HK-2 (cell line): ENCODE data around the gene PDE4D.
"Not testable (repeated sequence)": the region's sequence is repeated elsewhere in the genome, so short reads cannot be mapped to it uniquely, and the experiment has no call there.

Experiments used
- DNase-seq: peaks from one replicate; pipeline ENCODE4 v3.0.0-alpha.2; 2018; ENCODE audit not compliant: unreplicated experiment

PDE4D gene

DNA sequence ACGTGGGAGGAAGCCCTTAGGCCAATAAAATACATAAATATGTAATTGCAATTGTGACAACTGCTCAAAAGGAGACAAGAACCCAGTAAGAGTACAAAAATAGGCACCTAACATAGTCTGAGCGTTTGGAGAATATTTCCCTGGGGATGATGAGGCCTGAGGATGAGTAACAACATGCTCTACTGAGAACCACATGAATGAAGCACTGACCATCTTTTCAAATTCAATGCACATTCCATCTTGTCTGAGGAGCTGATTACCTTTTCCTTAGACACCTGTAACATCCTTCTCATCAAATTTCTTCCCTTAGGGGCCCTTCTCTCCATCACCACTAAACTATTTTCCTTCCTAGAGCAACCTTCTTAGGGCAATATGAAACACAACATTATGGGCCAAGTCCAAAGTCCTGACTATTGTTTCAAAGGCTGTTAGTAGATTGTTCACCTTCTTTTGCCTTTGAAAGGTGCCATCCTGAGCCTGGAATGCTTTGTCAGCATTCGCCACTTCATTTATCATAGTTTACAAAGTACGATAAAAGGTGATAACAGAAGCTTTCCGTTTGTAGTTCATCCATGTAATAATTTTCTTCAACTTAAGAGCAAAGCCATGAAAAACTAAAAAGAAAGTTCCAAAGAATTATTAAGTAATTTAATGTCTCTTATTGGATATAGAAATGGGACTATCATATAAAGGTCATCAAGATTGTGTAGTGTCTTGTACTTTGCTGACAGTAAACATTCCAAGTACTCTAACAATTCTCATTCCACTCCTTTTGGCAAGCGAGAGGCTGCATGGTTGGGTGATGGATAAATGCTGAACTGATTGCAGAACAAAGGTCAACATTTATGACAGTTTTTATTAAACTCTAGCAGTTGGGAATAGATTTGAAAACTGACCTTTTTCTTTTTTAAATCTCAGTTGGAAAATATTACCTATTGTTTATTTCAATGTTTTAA is 471.3 kb downstream of the PDE4D start:
- no peak for DNase-seq

DNA sequence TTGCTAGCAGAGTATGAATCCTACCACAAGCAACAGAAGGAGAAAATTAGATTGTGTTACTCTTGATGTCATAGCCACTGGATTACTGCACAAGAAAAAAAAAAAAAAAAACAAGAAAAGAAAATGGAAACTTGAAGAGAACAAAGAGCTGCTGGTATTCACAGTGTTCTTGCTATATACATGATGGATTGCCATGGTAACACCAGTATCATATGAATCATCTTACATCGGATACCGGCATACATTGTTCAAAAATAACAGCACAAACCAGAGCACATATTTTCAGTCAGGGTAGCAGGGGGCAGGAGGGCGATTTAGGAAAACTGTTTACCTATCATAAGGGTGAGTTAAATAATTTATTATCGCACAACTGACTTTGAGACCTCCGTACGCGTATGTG is 472.9 kb downstream of the PDE4D start:
- no peak for DNase-seq

- DNase-seq = no peak
These were observed 474.7 kb downstream of the PDE4D start for GRCh38 chr5:59418808-59419207.

- no peak for DNase-seq
These were observed 477.1 kb downstream of the PDE4D start for GRCh38 chr5:59416451-59416850.

DNA sequence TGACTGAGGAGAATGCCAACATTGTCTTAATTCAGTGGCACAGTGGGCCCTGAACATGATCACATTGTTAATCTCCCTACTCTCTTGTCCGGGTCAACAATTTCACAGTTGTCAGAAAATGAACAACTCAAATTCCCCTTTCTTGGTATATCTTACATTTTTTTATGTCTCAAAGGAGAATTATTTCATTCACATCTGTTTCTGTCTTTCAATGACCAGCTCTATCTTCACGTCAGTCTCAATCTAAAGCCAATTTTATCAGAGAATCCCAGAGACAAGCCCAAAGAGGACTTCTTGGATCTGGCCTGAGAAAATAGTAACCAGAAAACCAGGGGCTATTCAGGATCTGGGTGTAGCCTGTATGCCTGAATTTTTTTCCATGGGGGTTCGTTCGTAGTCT is 477.5 kb downstream of the PDE4D start:
- no peak for DNase-seq

GRCh38 chr5:59412428-59412827 is 481.1 kb downstream of the PDE4D start:
- no peak for DNase-seq

DNA sequence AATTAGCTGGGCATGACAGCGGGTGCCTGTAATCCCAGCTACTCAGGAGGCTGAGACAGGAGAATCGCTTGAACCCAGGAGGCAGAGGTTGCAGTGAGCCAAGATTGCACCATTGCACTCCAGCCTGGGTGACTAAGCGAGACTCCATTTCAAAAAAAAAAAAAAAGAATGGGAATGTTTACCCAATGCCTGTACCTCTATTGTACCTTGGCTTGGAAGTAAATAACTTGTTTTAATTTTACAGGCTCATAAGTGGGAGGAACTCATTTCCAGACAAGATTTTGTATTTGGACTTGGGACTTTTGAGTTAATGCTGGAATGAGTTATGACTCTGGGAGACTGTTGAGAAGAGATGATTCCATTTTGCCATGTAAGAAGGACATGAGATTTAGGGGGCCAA is 484.5 kb downstream of the PDE4D start:
- DNase-seq = not testable (repeated sequence)

DNA sequence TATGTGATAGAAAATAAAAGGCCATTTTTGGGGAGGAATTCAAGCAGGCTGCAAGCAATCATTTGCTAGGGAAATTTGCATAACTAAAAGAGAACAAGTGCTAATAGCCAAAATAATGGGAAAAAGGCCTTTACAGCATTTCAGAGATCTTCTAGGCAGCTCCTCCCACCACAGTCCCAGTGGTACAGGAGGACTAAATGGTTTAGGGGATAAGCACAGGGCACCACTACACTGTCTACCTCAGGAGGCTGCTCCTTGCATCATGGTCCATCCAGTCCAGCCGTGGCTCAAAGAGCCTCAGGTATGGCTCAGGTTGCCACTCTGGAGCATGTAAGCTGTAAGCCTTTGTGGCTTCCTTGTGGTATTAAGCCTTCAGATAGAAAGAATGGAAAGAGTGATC is 485.6 kb downstream of the PDE4D start:
- no peak for DNase-seq

GRCh38 chr5:59401637-59402036 is 491.9 kb downstream of the PDE4D start:
- DNase-seq = no peak

DNA sequence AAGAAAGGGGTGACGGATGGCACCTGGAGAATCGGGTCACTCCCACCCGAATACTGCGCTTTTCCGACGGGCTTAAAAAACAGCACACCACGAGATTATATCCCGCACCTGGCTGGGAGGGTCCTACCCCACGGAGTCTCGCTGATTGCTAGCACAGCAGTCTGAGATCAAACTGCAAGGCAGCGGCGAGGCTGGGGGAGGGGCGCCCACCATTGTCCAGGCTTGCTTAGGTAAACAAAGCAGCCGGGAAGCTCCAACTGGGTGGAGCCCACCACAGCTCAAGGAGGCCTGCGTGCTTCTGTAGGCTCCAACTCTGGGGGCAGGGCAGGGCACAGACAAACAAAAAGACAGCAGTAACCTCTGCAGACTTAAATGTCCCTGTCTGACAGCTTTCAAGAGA is 498.6 kb downstream of the PDE4D start:
- not testable (repeated sequence) for DNase-seq

DNA sequence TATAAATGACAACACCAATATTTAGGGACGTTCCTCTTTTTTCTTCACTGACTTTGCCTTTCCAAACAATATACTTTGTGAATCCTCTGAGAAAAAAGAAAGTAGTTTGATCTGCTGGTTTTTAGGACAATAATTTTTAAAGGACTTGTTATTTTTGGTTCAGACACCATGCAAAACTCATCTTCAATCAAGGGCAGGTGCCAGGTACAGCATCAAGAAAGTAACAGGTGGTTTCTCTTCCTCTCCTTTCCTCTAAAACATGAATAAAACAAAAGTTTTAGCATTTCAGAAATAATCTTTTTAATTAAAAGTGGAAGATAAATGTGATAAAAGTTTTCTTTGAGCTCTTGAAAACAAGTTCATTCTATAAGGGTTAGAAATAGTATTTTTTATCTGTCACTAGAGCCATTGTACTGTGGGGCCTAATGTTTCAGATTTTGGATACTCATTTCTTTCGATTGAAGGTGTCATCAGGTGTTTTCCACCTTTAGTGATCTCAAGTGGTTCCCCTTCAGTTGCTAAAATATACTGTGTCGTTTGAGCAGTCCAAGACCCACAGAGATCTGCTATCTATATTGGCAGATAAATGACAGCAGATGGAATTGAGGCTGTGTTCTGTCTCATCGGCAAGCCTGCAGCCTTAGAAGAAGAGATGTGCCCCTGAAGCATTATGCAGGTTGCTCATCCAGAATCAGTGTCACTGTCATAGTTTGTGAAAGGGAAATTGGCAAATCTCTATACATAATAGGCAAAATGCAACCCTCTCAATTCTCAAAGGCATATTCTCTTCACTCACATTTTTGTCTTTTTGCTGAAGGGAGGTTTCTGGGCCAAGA is 499.7 kb downstream of the PDE4D start:
- DNase-seq = no peak

DNA sequence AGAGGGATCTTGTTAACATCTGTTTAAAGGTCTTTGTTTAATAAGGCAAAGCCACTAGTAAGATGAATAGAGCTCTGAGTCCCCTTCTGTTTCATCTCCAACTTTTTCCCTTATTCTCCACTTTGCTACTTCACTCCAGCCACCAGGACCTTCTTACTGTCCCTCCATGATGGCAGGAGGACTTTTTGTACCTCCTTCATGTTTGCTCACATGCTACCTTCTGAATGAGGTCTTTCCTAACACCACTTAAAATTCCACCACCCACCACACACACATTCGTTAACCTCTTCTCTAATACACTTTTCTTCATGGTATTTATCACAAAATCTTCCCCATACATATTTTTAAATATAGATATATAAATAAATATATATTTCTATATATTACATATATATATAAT is 501.9 kb downstream of the PDE4D start:
- DNase-seq = no peak

DNA sequence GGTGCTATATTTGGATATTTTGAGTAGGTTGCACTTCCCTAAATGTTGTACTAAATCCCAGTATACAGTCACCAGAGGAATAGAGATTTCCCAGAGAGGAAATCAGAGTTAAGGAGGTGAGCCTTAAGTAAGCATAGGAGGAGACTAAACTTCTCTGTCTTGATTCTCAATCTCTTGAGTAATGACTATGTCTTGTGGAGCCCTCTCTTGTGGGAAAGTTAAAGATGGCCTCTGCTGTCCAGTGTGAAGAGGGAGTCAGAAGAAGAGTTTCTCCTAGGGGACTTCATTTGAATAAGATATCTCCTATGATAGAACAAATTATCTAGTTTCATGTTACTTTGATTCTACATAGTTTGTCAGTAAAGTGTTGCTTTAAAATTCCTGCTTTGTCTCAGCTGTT is 502.5 kb downstream of the PDE4D start:
- no peak for DNase-seq

- DNase-seq = peak; percentile 0
These were observed 503.4 kb downstream of the PDE4D start for GRCh38 chr5:59390074-59390659.

- DNase-seq = no peak
These were observed 506.4 kb downstream of the PDE4D start for GRCh38 chr5:59387127-59387526.

DNA sequence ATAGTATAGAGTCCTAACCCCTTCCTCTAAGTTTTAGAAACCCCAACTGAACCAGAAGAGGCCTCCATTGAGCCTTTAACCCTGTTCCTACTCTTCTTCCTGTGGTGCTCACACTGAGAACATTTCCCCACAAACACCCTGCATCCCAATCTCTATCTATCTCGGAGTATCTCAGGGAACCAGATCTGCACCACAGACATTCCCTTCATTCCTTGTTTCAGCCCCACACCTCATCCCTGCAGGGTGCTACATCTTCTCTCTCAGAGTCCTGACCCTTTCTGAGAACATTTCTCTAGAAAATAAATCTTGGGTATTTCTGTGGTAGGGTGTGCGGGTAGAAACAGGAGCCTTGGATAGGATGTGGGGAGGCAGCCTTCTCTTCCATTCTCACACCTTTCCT is 507.8 kb downstream of the PDE4D start:
- no peak for DNase-seq

- DNase-seq = peak; percentile 7
These were observed 513.1 kb downstream of the PDE4D start for GRCh38 chr5:59380350-59380951.

GRCh38 chr5:59374036-59374435 is 519.5 kb downstream of the PDE4D start:
- DNase-seq = not testable (repeated sequence)

DNA sequence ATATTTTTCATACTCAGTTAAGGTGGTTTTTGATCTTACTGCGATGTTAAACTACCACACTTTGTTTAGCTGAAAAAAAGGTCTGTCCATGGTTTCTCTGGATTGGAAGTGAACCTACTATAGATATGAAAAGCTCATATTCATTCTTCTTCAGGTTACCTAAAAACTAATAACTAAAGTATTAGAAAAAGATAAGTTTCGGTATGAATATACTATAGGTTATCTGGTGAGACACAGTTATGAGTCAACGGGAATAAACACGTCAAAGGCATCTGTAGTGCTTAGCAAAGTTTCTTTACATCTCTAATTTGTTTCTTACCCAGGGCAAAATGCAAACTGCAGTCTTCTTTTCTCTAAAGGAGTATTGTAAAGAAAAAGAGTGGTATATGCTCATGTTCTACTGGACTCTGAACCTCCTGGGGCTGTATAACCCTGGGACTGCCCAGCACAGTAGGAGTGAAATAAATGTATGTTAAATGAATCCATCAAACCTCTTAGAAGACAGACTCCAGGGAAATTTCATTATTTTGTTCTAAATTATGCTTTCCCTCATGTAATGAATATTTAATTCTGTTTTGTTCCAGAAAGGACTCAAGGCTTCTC is 521.9 kb downstream of the PDE4D start:
- DNase-seq = no peak

- no peak for DNase-seq
These were observed 524.6 kb downstream of the PDE4D start for GRCh38 chr5:59368951-59369350.

DNA sequence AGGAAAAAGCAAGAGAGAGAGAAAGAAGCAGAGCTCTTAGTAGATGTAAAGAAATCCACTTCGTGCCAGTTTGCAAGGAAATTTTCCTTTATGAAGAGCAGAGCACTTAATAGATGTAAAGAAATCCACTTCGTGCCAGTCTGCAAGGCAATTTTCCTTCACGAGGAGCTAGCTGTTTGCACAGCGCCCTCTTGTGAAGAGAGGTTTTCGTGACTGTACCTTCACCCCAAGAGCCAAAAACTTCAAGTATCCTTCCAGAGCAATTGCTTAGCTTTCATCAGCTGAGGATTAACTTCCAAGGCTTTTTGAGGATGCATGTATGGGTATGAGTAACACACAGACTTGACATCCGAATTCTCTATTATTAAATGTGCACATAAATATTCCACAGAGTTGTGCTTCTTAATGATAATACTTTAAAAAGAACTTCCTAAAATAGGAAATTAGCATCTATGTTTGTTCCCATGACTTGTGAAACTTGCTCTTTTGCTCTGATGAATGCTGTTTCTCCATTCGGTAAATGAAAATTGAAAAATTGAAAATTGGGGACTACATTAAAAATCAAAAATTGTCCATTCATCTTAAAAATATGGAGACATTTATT is 525.6 kb downstream of the PDE4D start:
- DNase-seq = peak; percentile 8
